Nephron progenitor cell (in vitro differentiated cells): ENCODE measurements around the gene FCRL5.

Experiments
- DNase-seq: peaks from one replicate; pipeline ENCODE4 v3.0.0; 2021
- H3K27ac Mint-ChIP-seq: 2 replicates; pipeline ENCODE4 v1.8.0; 2021; ENCODE audit warnings: mild to moderate bottlenecking, moderate library complexity, mixed read lengths
- H3K27me3 Mint-ChIP-seq: 2 replicates; pipeline ENCODE4 v1.8.0; 2021; ENCODE audit warnings: mild to moderate bottlenecking, low read depth, mixed read lengths; ENCODE audit not compliant: poor library complexity
- H3K36me3 Mint-ChIP-seq: 2 replicates; pipeline ENCODE4 v1.8.0; 2021; ENCODE audit warnings: low read depth, mixed read lengths
- H3K4me1 Mint-ChIP-seq: 2 replicates; pipeline ENCODE4 v1.8.0; 2021; ENCODE audit warnings: mixed read lengths
- H3K4me3 Mint-ChIP-seq: 2 replicates; pipeline ENCODE4 v1.8.0; 2021; ENCODE audit warnings: mild to moderate bottlenecking, moderate library complexity, mixed read lengths
- H3K9me3 Mint-ChIP-seq: 2 replicates; pipeline ENCODE4 v1.8.0; 2021; ENCODE audit warnings: mild to moderate bottlenecking, moderate library complexity, mixed read lengths
- CTCF ChIP-seq: fragments of 200-600 bp; sonication (generic); IDR thresholded peaks from 2 replicates; pipeline ENCODE4 v1.5.0; 2021; ENCODE audit warnings: antibody characterized with exemption

FCRL5 gene

GRCh38 chr1:157520386-157520935, 31.9 kb downstream of the FCRL5 start:
- H3K9me3 Mint-ChIP-seq = no peaks in the 10 kb centered on the region
- peaks cover 11% of the 10 kb centered on the region for H3K27me3 Mint-ChIP-seq
- no peak for TF ChIP-seq CTCF
- no peak for DNase-seq
- no peak overlapping the region for H3K4me3 Mint-ChIP-seq
- H3K36me3 Mint-ChIP-seq = no peaks in the 10 kb centered on the region
- H3K4me1 Mint-ChIP-seq = no peaks in the 10 kb centered on the region
- H3K27ac Mint-ChIP-seq = no peak overlapping the region

- no peak overlapping the region for H3K4me3 Mint-ChIP-seq
- no peaks in the 10 kb centered on the region for H3K4me1 Mint-ChIP-seq
- no peak overlapping the region for H3K27ac Mint-ChIP-seq
- no peak for TF ChIP-seq CTCF
- no peaks in the 10 kb centered on the region for H3K9me3 Mint-ChIP-seq
- H3K27me3 Mint-ChIP-seq = peaks cover 11% of the 10 kb centered on the region
- H3K36me3 Mint-ChIP-seq = no peaks in the 10 kb centered on the region
- DNase-seq = no peak
Observed at GRCh38 chr1:157519451-157519850, 32.9 kb downstream of the FCRL5 start.

GRCh38 chr1:157517016-157517415, 35.3 kb downstream of the FCRL5 start:
- no peak for DNase-seq
- Mint-ChIP-seq H3K4me1 (peaks cover 2% of the 10 kb centered on the region), H3K36me3 (no peaks in the 10 kb centered on the region)

GRCh38 chr1:157515709-157516108, 36.6 kb downstream of the FCRL5 start:
- no peak for TF ChIP-seq CTCF
- Mint-ChIP-seq H3K27ac (no peak overlapping the region), H3K9me3 (no peaks in the 10 kb centered on the region), H3K36me3 (no peaks in the 10 kb centered on the region), H3K4me1 (peaks cover 6% of the 10 kb centered on the region), H3K27me3 (peaks cover 4% of the 10 kb centered on the region), H3K4me3 (no peak overlapping the region)
- no peak for DNase-seq

More at GRCh38 chr1:157517016-157517415, 35.3 kb downstream of the FCRL5 start:
- Mint-ChIP-seq H3K27me3 (peaks cover 11% of the 10 kb centered on the region), H3K9me3 (no peaks in the 10 kb centered on the region), H3K27ac (no peak overlapping the region), H3K4me3 (no peak overlapping the region)
- no peak for TF ChIP-seq CTCF

GRCh38 chr1:157515141-157515540, 37.2 kb downstream of the FCRL5 start:
- Mint-ChIP-seq H3K4me3 (no peak overlapping the region), H3K4me1 (peaks cover 6% of the 10 kb centered on the region), H3K27me3 (peaks cover 4% of the 10 kb centered on the region), H3K27ac (no peak overlapping the region), H3K36me3 (no peaks in the 10 kb centered on the region), H3K9me3 (no peaks in the 10 kb centered on the region)
- TF ChIP-seq CTCF = no peak
- no peak for DNase-seq
